OCI-LY7 (cell line): ENCODE results near the gene IPO13.

Experiments
- EZH2phosphoT487 ChIP-seq: fragments of 200-600 bp; sonication (generic); IDR thresholded peaks from 2 replicates; pipeline ENCODE4 v1.6.1; 2018; ENCODE audit warnings: low read depth, borderline replicate concordance, mild to moderate bottlenecking, mixed run types, antibody characterized with exemption, low read length, moderate library complexity, mixed read lengths
- TF ChIP-seq, protein P1 (sequence below): fragments of 200-600 bp; sonication (generic); conservative IDR thresholded peaks from 2 replicates; pipeline ENCODE4 v1.5.1; 2014; ENCODE audit warnings: mild to moderate bottlenecking, antibody characterized with exemption, low read length, moderate library complexity, mixed read lengths

DNA sequence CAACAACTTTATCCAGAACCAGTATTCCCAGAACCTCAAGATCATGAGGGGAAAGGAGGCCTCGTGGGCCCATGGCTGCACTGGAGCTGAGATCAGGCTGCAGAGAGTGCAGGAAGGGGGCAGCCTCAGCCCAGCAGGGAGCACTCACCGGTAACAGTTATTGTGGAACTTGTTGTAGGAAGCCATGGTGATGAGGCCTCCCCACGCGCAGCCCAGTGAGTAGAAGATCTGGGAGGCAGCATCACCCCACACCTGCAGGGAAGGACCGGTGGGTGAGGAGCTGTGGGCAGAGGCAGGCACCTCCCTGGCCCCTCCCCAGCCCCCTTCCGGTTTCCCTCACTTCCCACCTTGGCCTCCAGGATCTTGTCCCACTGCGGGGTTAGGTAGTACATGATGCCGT, 55.4 kb downstream of the IPO13 start:
- TF ChIP-seq, protein P1, sequence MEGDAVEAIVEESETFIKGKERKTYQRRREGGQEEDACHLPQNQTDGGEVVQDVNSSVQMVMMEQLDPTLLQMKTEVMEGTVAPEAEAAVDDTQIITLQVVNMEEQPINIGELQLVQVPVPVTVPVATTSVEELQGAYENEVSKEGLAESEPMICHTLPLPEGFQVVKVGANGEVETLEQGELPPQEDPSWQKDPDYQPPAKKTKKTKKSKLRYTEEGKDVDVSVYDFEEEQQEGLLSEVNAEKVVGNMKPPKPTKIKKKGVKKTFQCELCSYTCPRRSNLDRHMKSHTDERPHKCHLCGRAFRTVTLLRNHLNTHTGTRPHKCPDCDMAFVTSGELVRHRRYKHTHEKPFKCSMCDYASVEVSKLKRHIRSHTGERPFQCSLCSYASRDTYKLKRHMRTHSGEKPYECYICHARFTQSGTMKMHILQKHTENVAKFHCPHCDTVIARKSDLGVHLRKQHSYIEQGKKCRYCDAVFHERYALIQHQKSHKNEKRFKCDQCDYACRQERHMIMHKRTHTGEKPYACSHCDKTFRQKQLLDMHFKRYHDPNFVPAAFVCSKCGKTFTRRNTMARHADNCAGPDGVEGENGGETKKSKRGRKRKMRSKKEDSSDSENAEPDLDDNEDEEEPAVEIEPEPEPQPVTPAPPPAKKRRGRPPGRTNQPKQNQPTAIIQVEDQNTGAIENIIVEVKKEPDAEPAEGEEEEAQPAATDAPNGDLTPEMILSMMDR = no peak
- TF ChIP-seq EZH2phosphoT487 = no peak
